GM18499 (cell line): ENCODE data around the gene SPATA22.
"Not testable (repeated sequence)": the region's sequence is repeated elsewhere in the genome, so short reads cannot be mapped to it uniquely, and the experiment has no call there.

Experiments used
- ATAC-seq: cut with Tn5 transposase; IDR thresholded peaks from one replicate; pipeline ENCODE4 v1.9.1; 2021; ENCODE audit warnings: moderate number of reproducible peaks; ENCODE audit not compliant: insufficient read depth, unreplicated experiment

The SPATA22 gene, protein sequence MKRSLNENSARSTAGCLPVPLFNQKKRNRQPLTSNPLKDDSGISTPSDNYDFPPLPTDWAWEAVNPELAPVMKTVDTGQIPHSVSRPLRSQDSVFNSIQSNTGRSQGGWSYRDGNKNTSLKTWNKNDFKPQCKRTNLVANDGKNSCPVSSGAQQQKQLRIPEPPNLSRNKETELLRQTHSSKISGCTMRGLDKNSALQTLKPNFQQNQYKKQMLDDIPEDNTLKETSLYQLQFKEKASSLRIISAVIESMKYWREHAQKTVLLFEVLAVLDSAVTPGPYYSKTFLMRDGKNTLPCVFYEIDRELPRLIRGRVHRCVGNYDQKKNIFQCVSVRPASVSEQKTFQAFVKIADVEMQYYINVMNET

DNA sequence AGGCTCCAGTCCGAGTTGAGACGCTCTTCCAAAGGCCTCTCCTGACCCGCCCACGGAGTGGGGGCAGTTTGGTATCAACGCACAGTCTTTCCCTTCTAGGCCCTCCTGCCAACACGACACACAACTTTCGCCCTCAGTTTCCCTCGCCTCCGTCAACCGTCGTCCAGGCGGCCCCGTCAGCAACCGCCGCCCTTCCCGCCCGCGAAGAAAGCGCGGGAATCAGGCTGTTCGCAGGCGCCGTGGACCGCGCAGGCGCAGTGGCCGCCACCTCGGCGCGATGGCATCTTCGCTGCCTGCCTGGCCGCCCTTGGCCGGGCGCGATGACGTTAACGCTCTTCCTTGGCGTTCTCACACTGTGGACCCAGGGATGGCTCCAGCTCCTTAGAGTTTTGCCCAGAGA lies at the start of gene SPATA22:
SPATA22 (minus strand) TSS at position 221 of the 400 bp plus-strand sequence. CDS start 2,494 bp downstream, outside the sequence.
- ATAC-seq, result no peak

DNA sequence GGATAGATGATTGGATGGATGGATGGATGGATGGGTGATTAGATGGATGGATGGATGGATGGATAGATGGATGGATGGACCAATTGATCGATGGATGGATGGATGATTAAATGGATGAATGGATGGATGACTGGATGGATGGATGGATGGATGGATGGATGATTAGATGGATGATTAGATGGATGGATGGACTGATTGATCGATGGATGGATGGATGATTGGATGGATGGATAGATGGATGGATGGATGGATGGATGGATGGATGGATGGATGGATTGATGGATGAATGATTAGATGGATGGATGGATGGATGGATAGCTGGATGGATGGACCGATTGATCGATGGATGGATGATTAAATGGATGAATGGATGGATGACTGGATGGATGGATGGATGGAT lies 47.9 kb upstream of the SPATA22 start:
- not testable (repeated sequence) for ATAC-seq

DNA sequence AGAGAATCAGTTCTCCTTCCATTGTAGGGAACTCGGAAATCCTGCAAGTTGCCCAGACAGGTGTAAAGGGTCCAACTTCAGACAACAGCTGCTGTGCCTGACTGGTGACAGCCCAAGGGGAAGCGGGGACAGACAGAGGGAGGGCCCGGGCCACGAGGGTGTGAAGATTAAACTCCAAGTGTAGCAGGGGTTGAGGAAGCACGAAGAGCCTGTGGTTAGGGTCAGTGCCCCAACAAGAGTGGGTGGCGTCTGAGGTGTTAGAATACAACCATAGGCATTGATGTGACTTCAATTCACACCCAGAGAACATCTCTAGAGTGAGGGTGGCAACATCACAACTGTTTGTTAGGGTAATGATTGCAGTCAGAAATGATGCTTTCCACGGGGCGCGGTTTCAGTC lies 43.3 kb upstream of the SPATA22 start:
- ATAC-seq, result no peak

DNA sequence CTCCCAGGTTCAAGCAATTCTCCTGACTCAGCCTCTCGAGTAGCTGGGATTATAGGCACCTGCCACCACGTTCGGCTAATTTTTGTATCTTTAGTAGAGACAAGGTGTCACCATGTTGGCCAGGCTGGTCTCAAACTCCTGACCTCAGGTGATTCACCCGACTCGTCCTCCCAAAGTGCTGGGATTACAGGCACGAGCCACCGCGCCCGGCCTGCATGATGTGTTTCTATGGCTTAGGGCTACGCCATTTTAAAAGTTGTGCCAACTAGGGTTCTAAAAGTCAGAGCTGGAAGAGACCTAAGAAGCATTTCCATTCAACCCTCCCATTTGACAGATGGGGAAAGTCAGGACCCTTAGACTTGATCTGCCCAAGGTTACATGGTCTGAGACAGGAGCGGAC lies 42.5 kb upstream of the SPATA22 start:
- not testable (repeated sequence) for ATAC-seq

DNA sequence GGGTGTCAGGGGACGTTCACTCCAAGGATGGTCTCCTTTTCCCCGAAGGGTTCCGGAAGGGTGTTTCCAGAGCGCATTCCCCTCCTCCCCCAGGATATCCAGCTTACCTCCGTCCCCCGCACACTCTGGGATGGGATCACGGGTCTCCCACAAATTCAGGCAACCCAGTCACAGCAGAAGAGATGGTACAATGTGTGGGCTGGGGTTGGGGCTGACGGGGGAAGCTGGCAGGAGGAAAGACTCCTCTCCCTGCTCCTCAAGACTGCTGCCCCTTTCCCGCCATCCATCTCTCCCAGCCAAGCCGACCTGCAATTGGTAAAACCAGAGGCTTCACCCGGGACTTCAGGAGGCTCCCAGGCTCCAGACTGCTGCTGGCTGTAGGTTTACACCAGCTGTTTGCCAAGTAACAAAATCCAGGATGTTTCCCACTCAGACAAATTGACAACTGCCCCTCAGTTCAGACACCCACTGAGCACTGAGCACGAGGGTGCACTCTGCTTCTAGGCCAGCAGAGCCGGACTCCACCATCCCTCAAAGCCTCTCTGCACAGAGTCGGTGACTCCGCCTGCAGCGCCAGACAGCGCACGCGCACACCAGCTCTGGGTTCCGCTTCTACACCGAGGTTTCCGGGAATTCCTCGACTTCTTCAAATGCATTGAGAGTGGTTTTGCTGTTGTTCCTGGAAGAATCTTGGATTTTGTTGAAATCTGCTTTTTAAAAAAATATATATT lies 41.9 kb upstream of the SPATA22 start:
- no peak for ATAC-seq

DNA sequence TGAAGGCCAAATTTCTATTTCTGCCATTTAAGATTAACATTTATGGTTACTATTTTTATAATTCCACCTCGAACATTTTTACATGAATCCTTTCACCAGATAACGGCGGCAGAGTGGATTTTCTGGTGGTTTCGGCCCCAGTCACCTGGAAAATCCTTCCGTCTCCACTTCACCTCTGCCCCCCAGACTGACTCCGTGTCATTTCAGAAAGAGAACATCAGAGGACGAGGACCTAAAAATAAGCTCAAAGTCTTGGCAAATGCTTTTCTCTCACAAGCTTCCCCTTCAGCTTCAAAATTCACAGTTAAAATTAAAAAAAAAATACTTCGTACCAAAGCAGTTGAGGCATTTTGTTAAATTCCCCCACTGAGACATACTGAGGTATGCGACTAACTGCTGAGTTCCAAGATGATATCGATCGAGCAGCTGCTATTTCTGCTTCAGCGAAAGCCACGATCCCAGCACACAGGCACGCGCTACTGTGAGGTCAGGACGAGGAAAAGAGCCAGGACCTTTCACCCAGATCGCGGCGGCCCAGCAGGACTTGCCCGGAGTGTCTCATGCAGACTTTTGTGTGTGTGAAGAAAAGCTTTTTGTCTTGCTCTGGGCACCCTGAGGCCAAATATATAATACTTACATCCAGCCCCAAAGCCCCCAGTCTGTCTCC lies 41.0 kb upstream of the SPATA22 start:
- no peak for ATAC-seq

DNA sequence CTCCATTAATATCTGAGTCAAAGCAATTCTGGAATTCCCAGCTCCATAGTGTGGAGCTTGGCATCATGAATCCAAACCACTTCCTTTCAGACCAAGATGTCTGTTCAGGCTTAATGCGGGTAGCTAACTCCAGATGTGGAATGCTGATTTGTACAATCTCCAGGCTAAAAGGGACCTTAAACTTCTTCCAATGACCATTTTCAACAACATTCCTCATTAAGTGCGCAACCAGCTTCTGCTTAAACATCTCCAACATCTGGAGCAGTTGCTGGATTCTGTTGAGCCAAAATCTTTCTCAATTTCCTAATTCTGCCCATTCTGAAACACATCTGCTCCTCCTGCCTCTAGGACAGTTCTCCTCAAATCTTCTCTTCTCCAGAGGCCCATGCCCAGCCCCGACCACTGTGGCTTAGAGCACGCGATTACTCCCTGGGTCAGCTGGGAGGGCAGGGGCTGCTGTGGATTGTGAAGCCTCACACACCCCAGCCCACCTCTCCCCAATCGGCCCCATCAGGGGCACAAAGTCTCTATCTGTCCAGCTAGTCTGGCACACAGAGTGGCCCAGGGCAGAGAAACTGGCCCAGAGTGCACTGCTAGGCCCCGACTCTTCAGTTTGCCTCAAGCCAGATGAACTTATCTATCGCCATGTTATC lies 40.4 kb upstream of the SPATA22 start:
- ATAC-seq, result no peak

DNA sequence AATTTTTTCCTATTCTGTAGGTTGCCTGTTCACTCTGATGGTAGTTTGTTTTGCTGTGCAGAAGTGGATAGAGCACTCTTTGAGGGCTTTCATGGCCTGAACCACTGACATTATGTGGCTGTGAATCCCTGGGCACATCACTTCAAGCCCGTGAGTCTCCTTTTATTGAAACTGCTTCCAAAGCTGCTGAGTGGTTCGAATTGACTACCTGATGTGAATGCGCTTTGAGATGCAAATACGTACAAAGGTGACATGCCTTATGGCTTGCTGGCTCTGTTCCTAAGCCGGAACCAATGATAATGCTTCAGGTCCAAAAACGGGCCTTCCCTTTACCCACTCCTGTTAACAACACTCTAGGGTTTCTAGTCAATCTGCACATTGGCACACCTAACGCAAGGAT lies 38.5 kb upstream of the SPATA22 start:
- ATAC-seq, result no peak

DNA sequence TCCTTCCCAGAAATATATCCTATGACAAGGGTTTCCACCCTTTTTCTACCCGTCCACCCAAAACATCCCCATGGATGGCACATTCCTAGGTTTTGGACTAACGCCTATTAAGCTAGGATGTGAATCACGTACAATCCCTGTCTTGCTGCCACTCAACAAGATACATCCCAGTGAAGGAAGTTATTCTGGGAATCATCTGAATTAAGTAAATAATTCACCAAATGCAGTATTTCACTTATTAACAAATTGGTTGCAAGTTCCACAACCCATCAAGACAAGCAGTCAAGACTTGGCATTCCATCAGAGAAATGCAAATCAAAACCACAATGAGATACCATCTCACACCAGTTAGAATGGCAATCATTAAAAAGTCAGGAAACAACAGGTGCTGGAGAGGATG lies 36.2 kb upstream of the SPATA22 start:
- ATAC-seq, result no peak

DNA sequence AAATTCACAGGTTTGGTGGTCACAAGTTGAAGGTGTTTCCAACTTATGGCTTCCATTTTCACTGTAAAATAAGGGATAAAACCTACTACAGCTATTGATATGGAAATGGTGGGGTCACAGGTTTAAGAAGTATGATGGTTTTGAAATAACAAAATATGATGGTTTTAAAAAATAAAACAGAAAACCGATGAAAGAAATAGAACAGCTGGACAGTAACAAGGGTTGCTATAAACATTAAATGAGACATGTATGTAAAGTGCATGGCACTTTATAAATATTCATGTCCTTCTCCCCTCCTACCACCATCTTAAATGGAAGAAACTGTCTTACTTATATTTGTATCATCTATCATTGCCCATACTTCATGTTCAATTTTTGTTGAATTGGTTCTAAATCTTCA lies 35.5 kb upstream of the SPATA22 start:
- no peak for ATAC-seq

DNA sequence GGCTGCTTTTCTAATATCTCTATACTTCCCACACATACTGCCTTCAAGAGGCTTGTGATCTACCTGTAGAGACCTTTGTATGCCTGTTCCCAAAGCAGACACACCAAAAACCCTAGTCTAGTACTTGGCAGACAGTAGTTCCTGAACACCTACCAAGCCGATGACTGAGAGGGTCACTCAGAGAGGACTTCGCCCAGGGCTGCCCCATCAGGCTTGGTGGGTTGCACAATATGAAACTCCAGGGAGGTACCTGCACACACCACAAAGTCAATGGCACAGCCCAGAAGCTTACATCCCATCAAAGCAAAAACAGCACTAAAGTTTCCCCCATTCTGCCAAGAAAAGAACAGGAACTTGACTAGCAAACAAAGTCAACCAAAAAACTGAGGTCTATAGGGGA lies 34.4 kb upstream of the SPATA22 start:
- no peak for ATAC-seq

DNA sequence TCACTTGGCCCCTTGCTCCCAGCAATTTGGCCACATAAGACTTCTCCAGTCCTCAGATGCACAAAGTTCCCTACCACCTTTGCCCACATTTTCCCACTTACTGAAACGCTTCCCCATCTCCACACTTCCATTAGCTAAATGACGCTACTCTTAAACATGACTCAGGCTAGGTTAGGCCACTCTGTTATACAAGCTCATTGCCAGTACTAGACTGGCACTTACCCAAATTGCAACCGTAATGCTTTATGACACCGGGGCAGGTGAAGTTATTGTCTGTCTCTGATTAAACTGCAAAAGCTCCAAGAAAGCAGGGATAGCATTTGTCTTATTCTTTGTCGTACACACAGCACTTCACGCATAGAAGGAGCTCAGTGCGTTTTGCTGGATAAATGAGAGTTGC lies 33.4 kb upstream of the SPATA22 start:
- no peak for ATAC-seq

DNA sequence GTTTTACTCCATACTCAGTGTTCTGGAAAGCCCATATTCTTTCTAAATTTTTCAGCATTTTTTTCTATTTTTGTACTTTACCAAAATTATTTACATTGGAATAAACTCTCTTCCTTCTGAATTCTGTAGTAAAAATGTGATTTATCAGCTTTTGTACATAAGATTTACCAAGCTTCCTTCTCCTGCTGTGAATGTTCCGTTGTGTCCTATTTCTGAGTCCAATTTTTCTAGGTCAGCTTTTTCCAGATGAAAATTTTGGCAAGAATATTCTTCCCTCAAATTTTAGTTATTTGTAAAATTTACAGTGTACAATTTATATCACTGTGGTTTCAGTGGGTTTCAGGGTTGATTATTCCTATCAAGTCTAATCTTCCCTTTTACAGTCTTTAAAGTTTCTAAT lies 31.7 kb upstream of the SPATA22 start:
- no peak for ATAC-seq

DNA sequence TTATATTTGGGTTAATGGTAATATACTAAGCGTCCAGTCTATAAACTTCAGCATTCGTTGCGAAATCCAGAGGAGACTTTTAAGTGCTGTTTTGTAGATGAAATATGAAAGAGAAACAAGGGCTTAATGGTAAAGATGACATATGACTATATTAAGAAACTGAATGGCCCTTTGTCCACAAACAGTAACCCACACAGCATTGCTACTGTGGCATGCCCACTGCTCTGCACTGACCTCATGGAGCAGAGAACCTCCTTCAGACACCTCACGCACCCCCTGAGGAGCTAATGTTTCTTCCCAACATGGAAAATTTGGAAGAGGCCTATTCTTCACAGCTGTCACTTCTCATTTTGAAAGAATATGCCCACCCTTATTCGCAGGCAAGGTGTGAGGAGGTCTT lies 30.8 kb upstream of the SPATA22 start:
- ATAC-seq, result no peak

DNA sequence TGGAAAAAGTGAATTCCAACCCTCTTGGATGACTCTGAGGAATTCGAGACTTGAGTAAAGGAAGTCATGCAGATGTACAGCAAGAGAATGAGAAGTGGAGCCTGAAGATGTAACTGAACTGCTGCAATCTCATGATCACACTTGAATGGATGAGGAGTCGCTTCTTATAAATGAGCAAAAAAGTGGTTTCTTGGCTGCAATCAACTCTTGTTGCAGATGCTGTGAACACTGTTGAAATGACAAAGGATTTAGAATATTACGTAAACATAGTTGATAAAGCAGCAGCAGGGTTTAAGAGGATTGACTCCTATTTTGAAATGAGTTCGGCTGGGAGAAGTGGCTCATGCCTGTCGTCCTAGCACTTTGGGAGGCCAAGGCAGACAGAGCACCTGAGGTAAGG lies 29.7 kb upstream of the SPATA22 start:
- ATAC-seq, result no peak

DNA sequence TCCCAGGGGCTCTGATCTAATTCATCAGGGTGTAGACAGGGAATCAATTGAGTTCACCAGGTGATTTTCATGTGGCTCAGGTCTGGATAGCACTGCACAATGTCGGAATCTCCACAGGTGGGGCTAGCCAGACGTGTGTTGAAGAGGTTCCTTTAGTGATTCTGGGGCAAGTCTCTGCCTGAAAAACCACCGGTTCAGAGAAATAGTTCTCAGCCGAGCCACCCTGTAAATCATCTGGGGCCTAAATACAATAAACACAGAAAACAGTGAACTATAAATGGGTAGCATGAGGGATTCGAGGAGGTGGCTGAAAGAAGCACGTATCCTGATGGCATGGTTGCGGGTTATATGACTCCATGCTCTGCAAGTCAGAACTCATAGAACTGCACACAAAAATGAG lies 25.5 kb upstream of the SPATA22 start:
- no peak for ATAC-seq

DNA sequence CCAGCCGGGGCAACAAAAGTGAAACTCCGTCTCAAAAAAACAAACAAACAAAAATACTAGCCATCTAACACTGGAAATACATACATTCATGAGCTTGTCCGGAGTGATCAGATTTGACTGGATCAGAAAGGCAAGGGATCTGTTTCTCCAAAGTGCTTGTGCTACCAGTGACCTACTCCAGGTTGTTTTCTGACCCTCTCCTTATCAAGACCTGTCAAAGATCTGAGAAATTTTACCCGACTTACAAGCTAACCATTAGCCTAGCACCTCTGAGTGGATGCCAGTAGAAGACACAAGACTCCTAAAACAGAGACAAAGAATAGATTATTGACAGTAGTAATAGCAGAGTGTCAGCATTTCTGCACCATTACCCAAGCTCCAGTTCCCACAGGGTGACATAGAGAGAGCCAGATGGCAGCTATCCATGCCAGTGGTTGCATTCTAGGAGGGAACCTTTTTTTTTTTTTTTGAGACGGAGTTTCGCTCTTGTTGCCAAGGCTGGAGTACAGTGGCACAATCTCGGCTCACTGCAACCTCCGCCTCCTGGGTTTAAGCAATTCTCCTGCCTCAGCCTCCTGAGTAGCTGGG lies 14.0 kb upstream of the SPATA22 start:
- ATAC-seq, result no peak

DNA sequence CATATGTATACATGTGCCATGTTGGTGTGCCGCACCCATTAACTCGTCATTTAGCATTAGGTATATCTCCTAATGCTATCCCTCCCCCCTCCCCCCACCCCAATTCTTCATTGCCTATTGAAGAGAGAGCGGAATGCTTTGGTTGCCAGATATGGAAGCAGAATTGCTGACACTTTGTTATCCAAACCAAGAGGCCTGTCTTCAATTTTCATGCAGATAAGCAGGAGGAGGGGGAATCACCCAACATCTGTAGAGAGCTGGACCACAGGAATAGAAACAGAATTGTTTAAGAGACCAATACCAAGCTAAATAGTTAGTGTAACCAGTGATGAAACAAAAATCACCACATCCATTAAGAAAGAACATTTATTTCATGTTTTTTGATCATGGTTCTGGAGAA lies 11.2 kb upstream of the SPATA22 start:
- no peak for ATAC-seq

DNA sequence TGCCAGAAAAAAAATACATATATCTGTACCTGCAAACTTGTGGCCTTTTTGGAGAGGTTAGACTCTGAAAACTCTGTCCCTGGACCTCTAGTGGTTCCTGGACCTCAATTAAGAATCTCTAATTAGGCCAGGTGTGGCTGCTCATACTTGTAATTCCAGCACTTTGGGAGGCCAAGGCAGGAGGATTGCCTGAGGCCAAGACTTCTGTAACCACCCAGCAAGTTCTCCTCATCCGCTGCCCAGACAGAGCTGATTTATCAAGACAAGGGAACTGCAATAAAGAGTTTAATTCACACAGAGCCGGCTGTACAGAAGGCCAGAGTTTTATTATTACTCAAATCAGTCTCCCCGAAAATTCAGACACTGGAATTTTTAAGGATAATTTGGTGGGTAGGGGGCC lies 8.4 kb upstream of the SPATA22 start:
- no peak for ATAC-seq

DNA sequence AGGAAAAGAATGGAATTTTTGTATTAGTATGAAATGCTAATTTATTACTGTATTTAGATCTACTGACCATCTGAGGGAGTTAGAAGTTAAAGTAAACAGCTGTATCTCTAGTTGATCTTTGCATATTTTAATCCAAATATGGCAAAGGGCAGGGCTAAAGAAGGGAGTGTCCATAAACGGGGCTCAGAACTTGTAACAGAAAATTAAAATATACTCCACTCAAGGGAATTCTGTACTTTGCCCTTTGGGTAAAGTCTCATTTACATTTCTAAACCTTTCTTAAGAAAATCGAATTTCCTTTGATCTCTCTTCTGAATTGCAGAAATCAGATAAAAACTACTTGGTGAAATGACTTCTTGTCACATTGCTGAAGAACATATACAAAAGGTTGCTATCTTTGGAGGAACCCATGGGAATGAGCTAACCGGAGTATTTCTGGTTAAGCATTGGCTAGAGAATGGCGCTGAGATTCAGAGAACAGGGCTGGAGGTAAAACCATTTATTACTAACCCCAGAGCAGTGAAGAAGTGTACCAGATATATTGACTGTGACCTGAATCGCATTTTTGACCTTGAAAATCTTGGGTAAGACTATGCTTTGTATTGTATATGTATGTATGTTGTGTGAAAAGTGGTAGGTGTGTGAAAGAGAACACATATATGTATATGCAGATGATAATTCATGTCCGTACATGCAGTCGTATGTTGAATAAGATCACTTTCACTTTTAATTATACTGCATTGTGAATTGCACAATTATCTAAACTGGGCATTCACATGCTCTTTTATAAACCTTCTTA lies 4.4 kb upstream of the SPATA22 start, which contains the start of gene ASPA:
ASPA (plus strand) TSS at position 186 of the 799 bp plus-strand sequence; CDS start at position 349, 163 bp downstream.
- no peak for ATAC-seq
